GM21529 (cell line): ENCODE measurements around the gene TRIM36.

Experiments
- ATAC-seq: cut with Tn5 transposase; IDR thresholded peaks from one replicate; pipeline ENCODE4 v1.9.1; 2021; ENCODE audit not compliant: unreplicated experiment

TRIM36 gene

DNA sequence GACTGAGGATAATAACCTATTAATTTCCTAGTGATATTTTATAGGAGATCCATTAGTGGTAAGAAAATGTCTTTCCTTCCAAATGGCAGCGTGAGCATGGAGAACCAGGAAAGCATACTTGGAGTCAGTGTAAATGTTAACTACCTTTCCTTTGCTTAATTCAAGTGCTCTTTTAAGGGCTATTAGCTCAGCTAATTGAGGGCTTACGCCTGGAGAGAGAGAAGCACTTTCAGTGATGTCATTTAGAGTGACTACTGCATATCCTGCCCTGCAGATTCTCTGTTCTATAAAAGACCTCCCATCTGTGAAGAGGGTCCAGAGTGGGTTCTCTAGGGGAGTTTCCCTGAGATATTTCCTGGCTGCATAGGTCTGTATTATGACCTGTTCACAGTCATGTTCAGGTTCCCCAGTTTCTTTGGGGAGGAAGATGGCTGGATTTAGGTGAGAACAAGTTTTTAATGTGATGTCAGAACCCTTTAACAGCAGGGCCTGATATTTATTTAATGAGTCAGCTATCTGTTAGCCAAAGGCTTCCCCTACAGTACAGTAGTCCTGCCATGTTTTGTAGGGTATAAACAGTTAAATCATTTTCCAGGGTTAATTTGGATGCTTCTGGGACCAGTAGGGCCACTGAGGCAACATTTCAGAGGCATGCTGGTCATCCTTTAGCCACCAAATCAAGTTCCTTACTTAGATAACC, 89.6 kb downstream of the TRIM36 start:
- ATAC-seq = no peak
